ENCODE measurements around the gene SMIM10.
A peak's percentile ranks its signal among the peaks of the same experiment; 100 is the strongest.

DNA sequence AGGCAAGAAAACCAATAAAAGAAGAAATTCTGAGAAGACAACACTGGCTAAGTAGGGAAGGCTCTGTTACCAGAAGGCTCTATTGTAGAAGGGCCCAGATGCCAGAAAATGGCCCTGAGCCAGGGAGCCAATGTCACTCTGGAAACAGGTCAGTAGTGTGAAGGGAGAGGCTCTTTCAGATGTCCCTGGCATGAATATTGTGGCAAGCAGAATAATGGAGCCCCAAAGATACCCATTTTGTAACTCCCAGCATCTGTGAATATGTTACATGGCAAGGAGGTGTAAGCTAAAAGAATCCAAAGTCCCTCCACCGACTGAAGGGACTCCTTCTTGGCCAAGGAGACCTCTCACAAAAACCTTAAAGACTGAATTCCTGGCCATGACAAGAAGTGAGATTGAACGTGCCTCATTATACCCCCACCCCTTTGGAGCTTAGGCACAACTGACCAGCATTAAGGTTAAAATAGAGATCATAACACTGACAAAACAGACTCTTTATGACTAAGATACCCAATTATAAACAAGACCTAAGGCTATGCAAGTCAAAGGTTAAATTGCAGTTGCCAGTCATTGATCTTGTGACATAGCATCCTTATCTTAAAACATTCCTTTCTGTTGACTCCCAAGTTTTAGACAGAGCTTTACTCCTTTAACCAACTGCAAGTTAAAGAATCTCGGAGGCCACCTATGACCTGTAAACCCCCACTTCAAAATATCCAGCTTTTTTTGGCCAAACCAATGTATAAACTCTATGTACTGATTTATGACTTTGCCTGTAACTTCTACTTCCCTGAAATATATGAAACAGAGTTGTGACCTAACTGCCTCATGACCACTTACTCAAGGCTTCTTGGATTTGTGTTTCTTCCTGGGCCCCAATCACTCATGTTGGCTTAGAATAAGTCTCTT lies 42.2 kb upstream of the SMIM10 start:
- TF ChIP-seq IRF2 (CRISPR knock-in tag; IDR thresholded peaks at IDR 0.05) (no peak), YY1 (IDR thresholded peaks at IDR 0.05; ENCODE audit: insufficient read depth, insufficient replicate concordance, low read depth, low read length) (no peak), HNF4G (IDR thresholded peaks at IDR 0.05; ENCODE audit: borderline replicate concordance, low read depth, low read length) (no peak), HNF4G (CRISPR knock-in tag; IDR thresholded peaks at IDR 0.05; ENCODE audit: borderline replicate concordance, low read depth) (no peak), TEAD2 (CRISPR knock-in tag; IDR thresholded peaks at IDR 0.05) (no peak), NONO (IDR thresholded peaks at IDR 0.05) (no peak), NONO (CRISPR knock-in tag; conservative IDR thresholded peaks at IDR 0.05) (no peak), ZNF781 (CRISPR knock-in tag; IDR thresholded peaks at IDR 0.05; ENCODE audit: borderline replicate concordance, not compliant biosample characterization) (no peak), NBN (conservative IDR thresholded peaks at IDR 0.05) (no peak), ADNP (CRISPR knock-in tag; IDR thresholded peaks at IDR 0.05) (no peak), SP1 (IDR thresholded peaks at IDR 0.05) (no peak), SP1 (CRISPR knock-in tag; IDR thresholded peaks at IDR 0.05) (no peak), POLR2AphosphoS5 (IDR thresholded peaks at IDR 0.05; ENCODE audit: low read depth, low read length) (no peak), SALL1 (CRISPR knock-in tag; IDR thresholded peaks at IDR 0.05) (no peak; the same call in 1 of the 2 replicates), CEBPG (CRISPR knock-in tag; IDR thresholded peaks at IDR 0.05) (peak; percentile 40; the same call in 1 of the 2 replicates)
- TF ChIP-seq, protein P1, sequence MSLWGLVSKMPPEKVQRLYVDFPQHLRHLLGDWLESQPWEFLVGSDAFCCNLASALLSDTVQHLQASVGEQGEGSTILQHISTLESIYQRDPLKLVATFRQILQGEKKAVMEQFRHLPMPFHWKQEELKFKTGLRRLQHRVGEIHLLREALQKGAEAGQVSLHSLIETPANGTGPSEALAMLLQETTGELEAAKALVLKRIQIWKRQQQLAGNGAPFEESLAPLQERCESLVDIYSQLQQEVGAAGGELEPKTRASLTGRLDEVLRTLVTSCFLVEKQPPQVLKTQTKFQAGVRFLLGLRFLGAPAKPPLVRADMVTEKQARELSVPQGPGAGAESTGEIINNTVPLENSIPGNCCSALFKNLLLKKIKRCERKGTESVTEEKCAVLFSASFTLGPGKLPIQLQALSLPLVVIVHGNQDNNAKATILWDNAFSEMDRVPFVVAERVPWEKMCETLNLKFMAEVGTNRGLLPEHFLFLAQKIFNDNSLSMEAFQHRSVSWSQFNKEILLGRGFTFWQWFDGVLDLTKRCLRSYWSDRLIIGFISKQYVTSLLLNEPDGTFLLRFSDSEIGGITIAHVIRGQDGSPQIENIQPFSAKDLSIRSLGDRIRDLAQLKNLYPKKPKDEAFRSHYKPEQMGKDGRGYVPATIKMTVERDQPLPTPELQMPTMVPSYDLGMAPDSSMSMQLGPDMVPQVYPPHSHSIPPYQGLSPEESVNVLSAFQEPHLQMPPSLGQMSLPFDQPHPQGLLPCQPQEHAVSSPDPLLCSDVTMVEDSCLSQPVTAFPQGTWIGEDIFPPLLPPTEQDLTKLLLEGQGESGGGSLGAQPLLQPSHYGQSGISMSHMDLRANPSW (CRISPR knock-in tag; IDR thresholded peaks at IDR 0.05; ENCODE audit: borderline replicate concordance), result no peak
